ENCODE results near the gene LRRC7. TPM values are rescaled to one million over a fixed set of nuclear protein-coding genes. Genes with fewer than 3 reads are reported as not detected.

The LRRC7 gene
- total and polyA plus RNA-seq, 12 donors, result under 0.01 to 3.4 (median 0.32) TPM; not detected in 3

- intact Hi-C loops (cut with DNase I), result no loop called here
- DNase-seq, result no peak
- 42 to 52% (median 50%) methylated on average over 2 of the region's 2 CpGs for WGBS, 4 donors
Measured at GRCh38 chr1:70142075-70142474, 574.4 kb downstream of the LRRC7 start.

GRCh38 chr1:70143048-70143659 lies 575.4 kb downstream of the LRRC7 start:
- no peak for TF ChIP-seq POLR2A (IDR thresholded peaks at IDR 0.05)
- TF ChIP-seq CTCF (IDR thresholded peaks at IDR 0.05), result peak in 1 of 6 experiments; percentile 30
- peaks cover 20 to 27% of the 10 kb centered on the region in 2 donors for H3K4me1 ChIP-seq (replicated peaks in 1 of 2)
- H3K27me3 ChIP-seq, result no peaks in the 10 kb centered on the region
- no peaks in the 10 kb centered on the region for H3K36me3 ChIP-seq (replicated peaks in 1 of 2)
- no peak overlapping the region for H3K27ac ChIP-seq
- intact Hi-C loops (cut with DNase I), result no loop called here
- WGBS, 4 donors, result 54 to 60% (median 56%) methylated on average over 4 of the region's 4 CpGs
- H3K9me3 ChIP-seq (replicated peaks in 1 of 3), result no peaks in the 10 kb centered on the region
- H3K4me3 ChIP-seq, result no peak overlapping the region
- no peak for DNase-seq

More at GRCh38 chr1:70142075-70142474, 574.4 kb downstream of the LRRC7 start:
- H3K36me3 ChIP-seq (replicated peaks in 1 of 2), result no peaks in the 10 kb centered on the region
- no peak overlapping the region for H3K4me3 ChIP-seq
- no peaks in the 10 kb centered on the region for H3K27me3 ChIP-seq
- no peaks in the 10 kb centered on the region for H3K9me3 ChIP-seq (replicated peaks in 1 of 3)
- H3K27ac ChIP-seq, result no peak overlapping the region
- H3K4me1 ChIP-seq (replicated peaks in 1 of 2), result peaks cover 20 to 27% of the 10 kb centered on the region in 2 donors
- no peak for TF ChIP-seq POLR2A (IDR thresholded peaks at IDR 0.05)
- TF ChIP-seq CTCF (IDR thresholded peaks at IDR 0.05), result peak in 5 of 6 experiments; percentile 12 to 40 (median 38)

- no peak for DNase-seq
- no peaks in the 10 kb centered on the region for H3K36me3 ChIP-seq (replicated peaks in 1 of 2)
- intact Hi-C loops (cut with DNase I), result no loop called here
- no peak overlapping the region for H3K4me3 ChIP-seq
- no peak for TF ChIP-seq CTCF (IDR thresholded peaks at IDR 0.05)
- TF ChIP-seq POLR2A (IDR thresholded peaks at IDR 0.05), result no peak
- H3K9me3 ChIP-seq (replicated peaks in 1 of 3), result no peaks in the 10 kb centered on the region
- no peaks in the 10 kb centered on the region for H3K27me3 ChIP-seq
- H3K4me1 ChIP-seq (replicated peaks in 1 of 2), result peaks cover 2 to 3% of the 10 kb centered on the region in 2 donors
- no peak overlapping the region for H3K27ac ChIP-seq
Measured at GRCh38 chr1:70146488-70146887, 578.8 kb downstream of the LRRC7 start.

GRCh38 chr1:70150444-70150843 lies 582.7 kb downstream of the LRRC7 start:
- WGBS, 4 donors, result 52 to 83% (median 73%) methylated on average over 1 of the region's 1 CpG

More at GRCh38 chr1:70150444-70150843, 582.7 kb downstream of the LRRC7 start:
- H3K27me3 ChIP-seq, result no peaks in the 10 kb centered on the region
- DNase-seq, result no peak
- H3K27ac ChIP-seq, result no peak overlapping the region
- H3K4me3 ChIP-seq, result no peak overlapping the region
- no peaks in the 10 kb centered on the region for H3K9me3 ChIP-seq (replicated peaks in 1 of 3)
- intact Hi-C loops (cut with DNase I), result no loop called here
- TF ChIP-seq CTCF (IDR thresholded peaks at IDR 0.05) (no peak), POLR2A (IDR thresholded peaks at IDR 0.05) (no peak)
- no peaks in the 10 kb centered on the region for H3K4me1 ChIP-seq (replicated peaks in 1 of 2)
- H3K36me3 ChIP-seq (replicated peaks in 1 of 2), result no peaks in the 10 kb centered on the region
